ENCODE results near the gene PPM1L.

PPM1L gene

GRCh38 chr3:160860346-160860745 is 104.3 kb downstream of the PPM1L start:
- DNase-seq, result no peak

- DNase-seq, result no peak
Measured at GRCh38 chr3:160869825-160870224, 113.8 kb downstream of the PPM1L start.

GRCh38 chr3:160870327-160870726 is 114.3 kb downstream of the PPM1L start:
- no peak for DNase-seq

GRCh38 chr3:160874736-160875135 is 118.7 kb downstream of the PPM1L start:
- no peak for DNase-seq

DNA sequence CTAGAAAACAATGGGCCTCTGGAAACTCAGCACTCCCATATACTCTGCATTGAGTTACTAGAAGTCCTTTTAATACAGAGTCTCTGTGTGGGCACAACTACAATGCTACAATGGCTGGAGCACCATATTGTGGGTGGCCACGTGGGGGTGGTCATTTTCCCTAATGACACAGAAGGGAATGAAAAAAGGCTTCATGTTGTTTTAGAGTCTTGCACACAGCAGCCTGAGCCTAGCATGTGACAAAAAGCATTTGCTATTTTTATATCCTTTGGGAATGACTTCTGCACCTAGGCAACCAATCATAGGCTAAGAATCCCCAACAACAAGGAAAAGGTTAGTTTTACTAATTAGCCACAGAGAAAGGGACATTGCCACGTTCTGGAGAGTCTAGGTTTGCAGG is 120.6 kb downstream of the PPM1L start:
- no peak for DNase-seq

DNA sequence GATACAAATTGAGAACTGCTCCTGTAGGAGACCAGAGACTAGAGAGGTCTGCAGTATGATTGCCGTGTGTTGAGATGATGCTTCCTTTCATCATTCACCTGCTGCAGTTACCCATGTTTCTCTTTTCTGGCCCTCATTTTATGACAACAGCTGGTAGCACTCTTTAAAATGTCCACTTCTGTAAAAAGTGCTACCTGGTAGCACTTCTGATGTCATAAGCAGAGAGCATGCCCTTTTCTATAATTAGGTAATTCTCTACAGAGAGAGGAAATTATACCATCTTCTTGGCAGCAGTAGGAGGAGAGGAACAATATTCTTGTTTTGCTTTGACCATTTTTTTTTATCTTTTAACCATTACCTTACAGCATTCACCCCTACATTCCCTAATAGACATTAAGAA is 123.8 kb downstream of the PPM1L start:
- no peak for DNase-seq

- DNase-seq, result no peak
Measured at GRCh38 chr3:160883373-160883772, 127.3 kb downstream of the PPM1L start.

DNA sequence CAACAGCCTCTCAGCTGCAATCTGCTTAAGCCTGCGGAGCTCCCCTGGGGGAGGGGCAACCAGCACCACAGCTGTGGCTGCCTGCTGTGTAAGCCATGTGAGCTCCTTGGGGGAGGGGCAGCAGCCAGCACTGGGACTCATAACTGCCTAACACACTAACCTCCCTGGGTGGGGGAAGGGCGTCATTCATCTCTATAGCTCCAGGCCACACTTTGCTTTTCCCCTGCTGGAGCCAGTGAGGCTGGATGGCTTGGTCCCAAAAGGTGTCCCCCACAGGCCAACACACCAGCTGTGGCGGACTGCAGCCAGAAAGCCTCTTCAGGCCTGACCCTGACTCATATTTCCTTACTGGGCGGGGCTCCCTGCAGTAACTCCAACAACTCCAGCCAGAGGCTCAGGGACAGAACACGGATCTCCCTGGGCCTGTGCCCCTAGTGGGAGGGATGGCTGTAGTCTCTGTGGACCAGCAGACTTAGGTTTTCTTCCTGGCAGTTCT is 129.8 kb downstream of the PPM1L start:
- DNase-seq, result no peak

GRCh38 chr3:160886421-160886820 is 130.4 kb downstream of the PPM1L start:
- DNase-seq, result no peak

- DNase-seq, result no peak
Measured at GRCh38 chr3:160893207-160893606, 137.2 kb downstream of the PPM1L start.

DNA sequence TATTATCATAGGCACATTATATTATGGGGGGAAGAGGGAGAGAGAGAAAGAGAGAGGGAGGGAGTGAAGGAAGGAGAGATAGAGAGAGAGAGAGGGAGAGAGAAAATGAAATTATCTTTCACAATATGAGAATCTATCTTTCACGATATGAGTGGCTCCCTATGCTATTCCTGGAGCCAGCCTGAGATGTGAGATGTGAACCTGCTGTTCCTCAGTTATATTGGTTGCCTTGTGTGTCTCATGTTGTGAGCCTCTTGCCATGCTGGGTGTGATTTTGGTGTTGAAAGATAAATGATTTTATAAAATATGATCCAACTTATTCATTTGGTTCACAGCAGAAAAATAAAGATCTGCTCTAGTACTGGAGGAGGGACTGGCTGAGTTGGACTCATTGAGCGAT is 148.7 kb downstream of the PPM1L start:
- DNase-seq, result no peak

DNA sequence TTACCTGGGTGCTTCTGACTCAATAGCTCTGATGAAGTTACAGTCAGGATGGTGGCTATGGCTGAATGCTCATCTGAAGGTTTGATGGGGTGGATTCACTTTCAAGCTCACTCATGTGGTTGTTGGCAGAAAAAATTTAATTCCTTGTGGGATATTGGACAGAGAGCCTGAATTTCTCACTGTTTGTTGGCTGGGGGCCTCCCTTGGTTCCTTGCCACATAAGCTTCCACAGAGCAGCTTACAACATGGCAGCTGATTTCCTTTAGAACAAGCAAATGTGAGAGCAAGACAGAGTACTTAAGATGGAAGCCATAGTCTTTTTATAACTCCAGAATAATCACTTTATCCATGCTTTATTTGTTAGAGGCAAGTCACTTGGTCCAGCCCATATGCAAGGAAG is 150.6 kb downstream of the PPM1L start:
- DNase-seq, result no peak

DNA sequence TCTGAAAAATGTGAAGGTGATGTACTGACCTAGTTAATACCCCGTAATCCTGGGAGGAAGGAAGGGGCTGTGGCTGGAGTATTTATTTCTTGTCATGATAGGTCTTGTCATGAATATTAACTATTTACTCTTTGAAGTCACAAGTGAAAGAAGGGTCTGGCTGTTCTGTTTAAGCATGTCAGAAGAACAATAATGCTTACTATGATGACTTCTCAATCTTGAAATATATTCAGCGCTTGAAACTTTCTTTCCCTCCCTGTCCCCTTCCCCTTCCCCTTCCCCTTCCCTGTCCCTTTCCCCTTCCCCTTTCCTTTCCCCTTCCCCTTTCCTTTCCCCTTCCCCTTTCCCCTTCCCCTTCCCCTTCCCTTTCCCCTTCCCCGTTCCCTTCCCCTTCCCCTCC is 153.9 kb downstream of the PPM1L start:
- no peak for DNase-seq

DNA sequence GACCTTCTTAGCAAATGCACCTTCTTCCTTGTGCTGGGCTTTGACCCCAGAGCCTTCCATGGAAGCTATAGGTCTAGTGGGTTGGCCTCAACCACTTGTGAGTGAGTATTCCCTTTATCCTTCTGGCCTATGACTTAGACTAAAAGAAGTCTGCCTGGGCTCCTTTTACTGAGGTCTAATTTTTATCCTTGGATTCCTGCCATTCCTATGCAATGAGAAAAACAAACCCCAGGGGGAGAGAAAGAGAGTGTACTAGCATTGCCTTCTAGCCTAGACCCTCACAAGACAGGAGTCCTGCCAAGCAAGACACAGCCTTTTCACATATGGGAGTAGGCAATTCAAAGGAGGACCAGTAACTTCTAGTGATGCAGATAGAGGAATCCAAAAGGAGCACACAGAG is 155.4 kb downstream of the PPM1L start:
- DNase-seq, result no peak

GRCh38 chr3:160916472-160916871 is 160.4 kb downstream of the PPM1L start:
- no peak for DNase-seq

DNA sequence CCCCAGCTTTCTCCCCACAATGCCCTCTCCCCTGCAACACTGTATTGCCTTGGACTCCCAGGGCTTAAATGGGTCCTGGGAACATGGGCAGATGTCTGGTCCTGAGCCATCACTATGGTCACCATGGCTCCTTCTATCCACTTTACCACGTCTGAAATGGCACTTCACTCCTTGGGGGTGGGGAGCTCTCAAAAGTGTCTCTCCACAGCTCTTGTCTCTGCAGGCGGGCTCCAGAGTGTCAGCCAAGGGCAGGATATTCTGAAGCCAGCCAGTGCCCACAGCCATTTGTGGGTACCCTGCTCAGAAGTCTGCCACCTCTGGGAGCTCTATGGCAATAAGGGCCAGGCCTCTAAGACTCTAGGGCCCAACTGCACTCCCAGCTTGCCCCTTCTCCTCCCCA is 163.9 kb downstream of the PPM1L start:
- DNase-seq, result no peak

- DNase-seq, result no peak
Measured at GRCh38 chr3:160921020-160921635, 165.1 kb downstream of the PPM1L start.

GRCh38 chr3:160924776-160925175 is 168.7 kb downstream of the PPM1L start:
- no peak for DNase-seq

- no peak for DNase-seq
Measured at GRCh38 chr3:160927620-160928019, 171.6 kb downstream of the PPM1L start.

DNA sequence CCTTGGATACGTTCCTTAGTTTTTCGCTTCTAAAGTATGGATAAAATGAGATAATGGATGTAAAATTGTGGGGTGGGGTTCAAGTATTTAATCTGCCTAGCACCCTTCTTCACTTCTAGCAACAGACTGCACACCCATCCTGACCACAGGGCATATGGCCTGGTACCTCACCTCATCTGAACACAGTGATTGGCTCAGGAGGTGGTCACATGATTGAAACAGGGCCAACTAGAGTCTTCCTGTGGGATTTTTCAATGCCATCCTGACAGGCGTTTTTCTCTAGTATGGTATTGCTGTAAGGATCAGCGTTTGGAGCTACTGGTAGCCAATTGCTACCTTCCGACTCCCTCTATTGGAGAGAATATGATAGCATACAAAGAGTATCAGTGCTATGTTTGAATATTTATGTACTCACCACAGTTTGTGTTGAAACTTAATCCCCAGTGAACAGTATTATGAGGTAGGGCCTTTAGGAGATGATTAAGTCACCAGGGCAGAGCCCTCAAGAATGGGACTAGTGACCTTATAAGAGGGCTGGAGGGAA is 172.2 kb downstream of the PPM1L start:
- DNase-seq, result no peak

DNA sequence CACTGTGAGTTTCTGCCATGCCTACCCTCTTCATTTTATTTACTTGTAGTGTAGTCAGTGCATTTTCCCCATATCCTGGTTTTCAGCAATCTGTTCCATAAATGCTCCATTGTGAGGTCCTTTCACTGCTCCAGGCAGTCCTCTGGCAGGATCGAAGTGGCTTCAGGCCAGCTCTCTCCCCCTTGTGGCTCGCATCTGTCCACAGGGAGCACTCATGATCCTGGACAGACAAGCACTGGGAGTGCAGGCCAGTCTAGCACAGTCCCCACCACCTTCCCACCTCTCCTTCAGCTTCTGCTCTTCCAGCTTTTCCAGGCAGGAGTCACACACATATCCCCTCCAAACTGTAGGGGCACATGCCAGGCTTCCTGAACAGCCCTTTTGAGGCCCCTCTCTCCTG is 173.6 kb downstream of the PPM1L start:
- no peak for DNase-seq

GRCh38 chr3:160931474-160931873 is 175.4 kb downstream of the PPM1L start:
- DNase-seq, result no peak

GRCh38 chr3:160935413-160936095 is 179.5 kb downstream of the PPM1L start:
- no peak for DNase-seq

GRCh38 chr3:160941885-160942494 is 186.0 kb downstream of the PPM1L start:
- no peak for DNase-seq
